Osteocyte (in vitro differentiated cells): ENCODE data around the gene DYNLT5. TPM values are rescaled to one million over a fixed set of nuclear protein-coding genes. Genes with fewer than 3 reads are reported as not detected.
"Not testable (repeated sequence)": the region's sequence is repeated elsewhere in the genome, so short reads cannot be mapped to it uniquely, and the experiment has no call there.

Source experiments
- DNase-seq: peaks from one replicate; pipeline ENCODE4 v3.0.0; 2021; ENCODE audit warnings: mixed read lengths; ENCODE audit not compliant: unreplicated experiment; ENCODE audit errors: extremely low spot score
- H3K27ac Mint-ChIP-seq: one replicate; pipeline ENCODE4 v1.8.0; 2021; ENCODE audit warnings: mild to moderate bottlenecking, mixed read lengths; ENCODE audit not compliant: unreplicated experiment
- H3K27me3 Mint-ChIP-seq: one replicate; pipeline ENCODE4 v1.8.0; 2021; ENCODE audit warnings: mixed read lengths; ENCODE audit not compliant: unreplicated experiment
- H3K36me3 Mint-ChIP-seq: one replicate; pipeline ENCODE4 v1.8.0; 2021; ENCODE audit warnings: mixed read lengths; ENCODE audit not compliant: unreplicated experiment
- H3K4me1 Mint-ChIP-seq: one replicate; pipeline ENCODE4 v1.8.0; 2021; ENCODE audit warnings: mixed read lengths; ENCODE audit not compliant: unreplicated experiment
- H3K4me3 Mint-ChIP-seq: one replicate; pipeline ENCODE4 v1.8.0; 2021; ENCODE audit warnings: mild to moderate bottlenecking, moderate library complexity, mixed read lengths; ENCODE audit not compliant: unreplicated experiment
- H3K9me3 Mint-ChIP-seq: one replicate; pipeline ENCODE4 v1.8.0; 2021; ENCODE audit warnings: mixed read lengths; ENCODE audit not compliant: unreplicated experiment
- total RNA-seq: library from RNA; stranded (reverse); gene quantifications from 2 replicates; pipeline ENCODE4 v1.2.1, GENCODE V29; 2021
- TF ChIP-seq, protein P1 (sequence below): fragments of 200-600 bp; sonication (generic); IDR thresholded peaks from 2 replicates; pipeline ENCODE4 v1.5.0; 2021; ENCODE audit warnings: antibody characterized with exemption, mild to moderate bottlenecking, moderate library complexity

The DYNLT5 gene
- total RNA-seq, 1 donor from 2014 or later, result 0.35 TPM

DNA sequence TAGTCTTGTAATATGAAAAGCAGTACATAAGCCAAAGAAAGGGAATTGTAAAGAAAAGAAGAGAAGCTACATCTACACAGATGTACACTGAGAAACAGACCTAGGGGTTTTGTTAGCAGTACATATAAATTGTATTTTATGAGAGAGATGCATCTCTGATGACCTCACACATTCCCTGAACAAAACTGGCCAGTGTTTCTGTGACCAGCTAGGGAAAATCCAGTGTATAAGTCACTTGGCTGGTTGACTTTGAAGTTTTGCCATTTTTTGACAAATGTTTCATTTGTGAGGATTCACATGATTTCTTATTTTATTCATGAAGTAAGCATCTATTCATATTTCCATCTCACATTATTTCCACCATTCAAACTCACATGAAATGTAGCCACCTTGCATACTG lies 28.3 kb upstream of the DYNLT5 start:
- peaks cover 36% of the 10 kb centered on the region for H3K4me1 Mint-ChIP-seq
- H3K27ac Mint-ChIP-seq, result peak overlapping the region; percentile 5
- DNase-seq, result no peak
- H3K36me3 Mint-ChIP-seq, result peaks cover 36% of the 10 kb centered on the region
- H3K27me3 Mint-ChIP-seq, result no peaks in the 10 kb centered on the region
- H3K4me3 Mint-ChIP-seq, result no peak overlapping the region
- TF ChIP-seq, protein P1, sequence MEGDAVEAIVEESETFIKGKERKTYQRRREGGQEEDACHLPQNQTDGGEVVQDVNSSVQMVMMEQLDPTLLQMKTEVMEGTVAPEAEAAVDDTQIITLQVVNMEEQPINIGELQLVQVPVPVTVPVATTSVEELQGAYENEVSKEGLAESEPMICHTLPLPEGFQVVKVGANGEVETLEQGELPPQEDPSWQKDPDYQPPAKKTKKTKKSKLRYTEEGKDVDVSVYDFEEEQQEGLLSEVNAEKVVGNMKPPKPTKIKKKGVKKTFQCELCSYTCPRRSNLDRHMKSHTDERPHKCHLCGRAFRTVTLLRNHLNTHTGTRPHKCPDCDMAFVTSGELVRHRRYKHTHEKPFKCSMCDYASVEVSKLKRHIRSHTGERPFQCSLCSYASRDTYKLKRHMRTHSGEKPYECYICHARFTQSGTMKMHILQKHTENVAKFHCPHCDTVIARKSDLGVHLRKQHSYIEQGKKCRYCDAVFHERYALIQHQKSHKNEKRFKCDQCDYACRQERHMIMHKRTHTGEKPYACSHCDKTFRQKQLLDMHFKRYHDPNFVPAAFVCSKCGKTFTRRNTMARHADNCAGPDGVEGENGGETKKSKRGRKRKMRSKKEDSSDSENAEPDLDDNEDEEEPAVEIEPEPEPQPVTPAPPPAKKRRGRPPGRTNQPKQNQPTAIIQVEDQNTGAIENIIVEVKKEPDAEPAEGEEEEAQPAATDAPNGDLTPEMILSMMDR, result no peak
- no peaks in the 10 kb centered on the region for H3K9me3 Mint-ChIP-seq

DNA sequence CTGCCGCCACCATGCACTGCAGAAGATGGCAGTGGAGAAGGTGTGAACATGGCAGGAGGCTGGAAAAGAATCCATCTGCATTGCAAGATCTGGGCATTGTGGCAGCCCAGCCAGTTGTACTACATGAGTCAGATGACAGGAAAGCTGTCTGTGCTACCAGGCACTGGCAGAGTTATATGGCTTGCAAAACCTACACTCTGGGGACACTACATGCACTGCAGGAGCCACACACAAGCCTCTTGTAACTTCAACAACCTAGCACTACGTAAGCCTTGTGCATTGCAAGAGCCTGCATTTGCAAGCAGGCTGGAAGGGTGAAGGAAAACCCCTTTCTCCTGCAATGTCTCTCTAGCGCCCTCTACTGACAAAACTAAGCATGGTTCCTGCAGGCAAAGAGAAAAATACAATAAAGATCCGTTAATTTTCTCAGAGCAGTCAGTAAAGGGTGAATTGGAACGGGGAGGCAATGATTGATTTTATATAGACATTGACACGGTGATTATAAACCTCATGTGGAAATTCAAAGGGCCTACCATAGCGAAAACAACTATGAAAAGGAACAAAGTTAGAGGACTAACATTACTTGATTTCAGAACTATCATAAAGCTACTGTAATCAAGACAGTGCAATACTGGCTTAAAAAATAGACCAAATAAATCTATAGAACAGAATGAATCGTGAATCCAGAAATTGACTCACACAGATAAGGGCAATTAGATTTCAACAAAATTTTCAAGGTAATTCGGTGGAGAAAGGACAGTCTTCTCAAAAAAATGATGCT lies 26.2 kb upstream of the DYNLT5 start:
- Mint-ChIP-seq H3K36me3 (peaks cover 33% of the 10 kb centered on the region), H3K9me3 (no peaks in the 10 kb centered on the region), H3K4me3 (no peak overlapping the region), H3K27me3 (no peaks in the 10 kb centered on the region), H3K27ac (peak overlapping the region; percentile 19), H3K4me1 (peaks cover 36% of the 10 kb centered on the region)
- peak; percentile 84 for DNase-seq
- TF ChIP-seq, protein P1, result peak; percentile 96

DNA sequence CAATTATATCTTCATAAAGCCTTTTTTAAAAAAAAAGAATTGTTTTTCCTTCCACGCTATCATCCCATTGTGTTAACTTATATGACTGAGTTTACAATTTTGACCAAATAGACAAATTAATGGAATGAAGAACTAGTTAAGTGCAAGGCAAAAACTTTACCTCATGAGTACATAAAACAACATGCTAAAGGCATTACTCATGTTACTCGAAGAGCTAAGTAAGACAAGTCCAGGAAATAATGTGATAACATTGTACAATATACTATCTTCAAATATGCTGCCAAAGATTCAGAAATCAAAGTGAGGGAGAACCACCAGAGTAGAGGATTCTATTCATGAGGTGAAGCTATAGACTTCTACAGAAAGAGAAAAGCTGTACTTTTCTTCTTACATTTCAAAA lies 24.2 kb upstream of the DYNLT5 start:
- H3K36me3 Mint-ChIP-seq, result peaks cover 26% of the 10 kb centered on the region
- TF ChIP-seq, protein P1, result no peak
- no peak for DNase-seq
- H3K4me1 Mint-ChIP-seq, result peaks cover 47% of the 10 kb centered on the region
- H3K27ac Mint-ChIP-seq, result peak overlapping the region; percentile 23
- no peaks in the 10 kb centered on the region for H3K9me3 Mint-ChIP-seq
- no peaks in the 10 kb centered on the region for H3K27me3 Mint-ChIP-seq
- H3K4me3 Mint-ChIP-seq, result no peak overlapping the region

DNA sequence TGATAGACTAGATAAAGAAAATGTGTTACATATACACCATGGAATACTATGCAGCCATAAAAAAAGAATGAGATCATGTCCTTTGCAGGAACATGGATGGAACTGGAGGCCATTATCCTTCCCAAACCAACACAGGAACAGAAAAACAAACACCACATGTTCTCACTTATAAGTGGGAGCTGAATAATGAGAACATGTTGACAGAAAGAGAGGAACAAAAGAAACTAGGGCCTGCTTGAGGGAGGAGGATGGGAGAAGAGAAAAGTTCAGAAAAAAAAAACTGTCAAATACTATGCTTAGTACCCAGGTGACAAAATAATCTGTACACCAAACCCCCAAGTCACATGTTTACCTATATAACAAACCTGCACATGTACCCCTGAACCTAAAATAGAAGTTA lies 23.5 kb upstream of the DYNLT5 start:
- not testable (repeated sequence) for H3K27ac Mint-ChIP-seq, H3K9me3 Mint-ChIP-seq, H3K27me3 Mint-ChIP-seq, DNase-seq, H3K4me3 Mint-ChIP-seq
- H3K4me1 Mint-ChIP-seq, result peaks cover 45% of the 10 kb centered on the region
- H3K36me3 Mint-ChIP-seq, result peaks cover 28% of the 10 kb centered on the region

DNA sequence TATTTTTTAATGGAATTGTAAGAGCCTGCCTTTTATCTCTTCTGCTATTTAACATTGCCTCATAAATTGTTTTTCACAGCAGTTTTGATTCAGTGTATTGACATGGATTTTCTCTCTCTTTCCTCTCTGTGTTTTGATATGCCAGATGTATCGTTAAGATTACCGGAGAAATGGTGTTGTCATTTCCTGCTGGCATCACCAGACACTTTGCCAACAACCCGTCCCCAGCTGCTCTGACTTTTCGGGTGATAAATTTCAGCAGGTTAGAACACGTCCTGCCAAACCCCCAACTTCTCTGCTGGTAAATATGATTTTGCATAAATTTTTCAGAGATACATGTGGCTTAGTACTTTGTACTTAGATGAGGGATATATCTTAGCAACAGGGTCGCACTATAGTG lies 23.1 kb upstream of the DYNLT5 start:
- H3K4me1 Mint-ChIP-seq, result peaks cover 41% of the 10 kb centered on the region
- no peaks in the 10 kb centered on the region for H3K27me3 Mint-ChIP-seq
- H3K27ac Mint-ChIP-seq, result peak overlapping the region; percentile 0
- no peak for DNase-seq
- H3K36me3 Mint-ChIP-seq, result peaks cover 28% of the 10 kb centered on the region
- TF ChIP-seq, protein P1, result no peak
- H3K9me3 Mint-ChIP-seq, result no peaks in the 10 kb centered on the region
- no peak overlapping the region for H3K4me3 Mint-ChIP-seq
